Rectal smooth muscle tissue (tissue), 1 donor: ENCODE measurements around the gene PREP.
A peak's percentile ranks its signal among the peaks of the same experiment; 100 is the strongest.
"Not testable (repeated sequence)": the region's sequence is repeated elsewhere in the genome, so short reads cannot be mapped to it uniquely, and the experiment has no call there.

Experiments used
- H3K27ac ChIP-seq: one replicate; pipeline ENCODE4 v1.7.0; 2013; ENCODE audit warnings: low read depth, low read length, inconsistent platforms
- H3K27me3 ChIP-seq: one replicate; pipeline ENCODE4 v1.7.0; 2013; ENCODE audit warnings: low read length; ENCODE audit not compliant: control insufficient read depth, insufficient read depth
- H3K36me3 ChIP-seq: one replicate; pipeline ENCODE4 v1.7.0; 2013; ENCODE audit warnings: low read length; ENCODE audit not compliant: control insufficient read depth, insufficient read depth
- H3K4me1 ChIP-seq: one replicate; pipeline ENCODE4 v1.7.0; 2013; ENCODE audit warnings: low read length; ENCODE audit not compliant: control insufficient read depth, insufficient read depth
- H3K4me3 ChIP-seq: one replicate; pipeline ENCODE4 v1.7.0; 2013; ENCODE audit warnings: low read length
- H3K9ac ChIP-seq: one replicate; pipeline ENCODE4 v1.7.0; 2013; ENCODE audit warnings: low read length

The PREP gene

GRCh38 chr6:105359419-105360370, 43.2 kb downstream of the PREP start:
- H3K4me3 ChIP-seq: no peak overlapping the region
- H3K9ac ChIP-seq: no peak overlapping the region
- no peaks in the 10 kb centered on the region for H3K4me1 ChIP-seq
- no peak overlapping the region for H3K27ac ChIP-seq
- H3K36me3 ChIP-seq: peaks cover 2% of the 10 kb centered on the region
- no peaks in the 10 kb centered on the region for H3K27me3 ChIP-seq

GRCh38 chr6:105357165-105357564, 45.7 kb downstream of the PREP start:
- no peaks in the 10 kb centered on the region for H3K4me1 ChIP-seq
- H3K27ac ChIP-seq: no peak overlapping the region

GRCh38 chr6:105352037-105352617, 50.8 kb downstream of the PREP start:
- H3K4me1 ChIP-seq: no peaks in the 10 kb centered on the region
- no peaks in the 10 kb centered on the region for H3K27me3 ChIP-seq
- H3K27ac ChIP-seq: no peak overlapping the region
- H3K36me3 ChIP-seq: peaks cover 11% of the 10 kb centered on the region
- no peak overlapping the region for H3K4me3 ChIP-seq
- no peak overlapping the region for H3K9ac ChIP-seq

More at GRCh38 chr6:105357165-105357564, 45.7 kb downstream of the PREP start:
- Histone ChIP-seq H3K27me3 (no peaks in the 10 kb centered on the region), H3K36me3 (peaks cover 4% of the 10 kb centered on the region), H3K9ac (no peak overlapping the region), H3K4me3 (no peak overlapping the region)

- Histone ChIP-seq H3K9ac (no peak overlapping the region), H3K27me3 (no peaks in the 10 kb centered on the region), H3K4me3 (no peak overlapping the region), H3K4me1 (peaks cover 7% of the 10 kb centered on the region), H3K27ac (no peak overlapping the region), H3K36me3 (peaks cover 13% of the 10 kb centered on the region)
Observed at GRCh38 chr6:105348897-105349296, 54.0 kb downstream of the PREP start.

GRCh38 chr6:105346052-105346451, 56.8 kb downstream of the PREP start:
- H3K27ac ChIP-seq: peak overlapping the region; percentile 37
- no peaks in the 10 kb centered on the region for H3K27me3 ChIP-seq
- peaks cover 7% of the 10 kb centered on the region for H3K4me1 ChIP-seq
- peaks cover 6% of the 10 kb centered on the region for H3K36me3 ChIP-seq
- no peak overlapping the region for H3K4me3 ChIP-seq
- no peak overlapping the region for H3K9ac ChIP-seq

- Histone ChIP-seq H3K4me3 (no peak overlapping the region), H3K36me3 (peaks cover 3% of the 10 kb centered on the region), H3K9ac (no peak overlapping the region), H3K27ac (no peak overlapping the region), H3K4me1 (peaks cover 7% of the 10 kb centered on the region), H3K27me3 (no peaks in the 10 kb centered on the region)
Observed at GRCh38 chr6:105345506-105345905, 57.4 kb downstream of the PREP start.

GRCh38 chr6:105344881-105345370, 58.0 kb downstream of the PREP start:
- Histone ChIP-seq H3K27ac (no peak overlapping the region), H3K4me1 (peaks cover 7% of the 10 kb centered on the region), H3K27me3 (no peaks in the 10 kb centered on the region), H3K36me3 (peaks cover 3% of the 10 kb centered on the region), H3K9ac (no peak overlapping the region), H3K4me3 (no peak overlapping the region)

- not testable (repeated sequence) for H3K27me3 ChIP-seq, H3K36me3 ChIP-seq, H3K27ac ChIP-seq, H3K4me1 ChIP-seq, H3K4me3 ChIP-seq, H3K9ac ChIP-seq
Observed at GRCh38 chr6:105338350-105338983, 64.4 kb downstream of the PREP start.

- Histone ChIP-seq H3K27me3 (no peaks in the 10 kb centered on the region), H3K9ac (no peak overlapping the region), H3K4me3 (no peak overlapping the region), H3K36me3 (no peaks in the 10 kb centered on the region), H3K27ac (no peak overlapping the region), H3K4me1 (no peaks in the 10 kb centered on the region)
Observed at GRCh38 chr6:105336986-105337385, 65.9 kb downstream of the PREP start.

GRCh38 chr6:105332576-105332975, 70.3 kb downstream of the PREP start:
- Histone ChIP-seq H3K4me3 (no peak overlapping the region), H3K27me3 (no peaks in the 10 kb centered on the region), H3K4me1 (peaks cover 1% of the 10 kb centered on the region), H3K27ac (no peak overlapping the region), H3K36me3 (peaks cover 2% of the 10 kb centered on the region), H3K9ac (no peak overlapping the region)

GRCh38 chr6:105331927-105332326, 71.0 kb downstream of the PREP start:
- Histone ChIP-seq H3K4me1 (peaks cover 2% of the 10 kb centered on the region), H3K27me3 (no peaks in the 10 kb centered on the region), H3K9ac (no peak overlapping the region), H3K36me3 (peaks cover 2% of the 10 kb centered on the region), H3K27ac (no peak overlapping the region), H3K4me3 (no peak overlapping the region)

- no peaks in the 10 kb centered on the region for H3K27me3 ChIP-seq
- H3K4me3 ChIP-seq: no peak overlapping the region
- H3K9ac ChIP-seq: no peak overlapping the region
- peaks cover 9% of the 10 kb centered on the region for H3K4me1 ChIP-seq
- no peak overlapping the region for H3K27ac ChIP-seq
- H3K36me3 ChIP-seq: peaks cover 2% of the 10 kb centered on the region
Observed at GRCh38 chr6:105330913-105331312, 72.0 kb downstream of the PREP start.
